DOHH2 (cell line): ENCODE data around the gene APBA2.
"Not testable (repeated sequence)": the region's sequence is repeated elsewhere in the genome, so short reads cannot be mapped to it uniquely, and the experiment has no call there.

Source experiments
- CTCF ChIP-seq: fragments of 200-600 bp; sonication (generic); IDR thresholded peaks from one replicate; pipeline ENCODE4 v1.5.1; 2014; ENCODE audit warnings: antibody characterized with exemption, mild to moderate bottlenecking, low read depth, low read length; ENCODE audit not compliant: poor library complexity, severe bottlenecking
- EZH2phosphoT487 ChIP-seq: fragments of 200-600 bp; sonication (generic); IDR thresholded peaks from 2 replicates; pipeline ENCODE4 v1.6.1; 2017; ENCODE audit warnings: borderline replicate concordance, mild to moderate bottlenecking, antibody characterized with exemption, low read length, moderate library complexity, mixed read lengths

- TF ChIP-seq CTCF, EZH2phosphoT487: not testable (repeated sequence)
These were observed 41.6 kb upstream of the APBA2 start for GRCh38 chr15:28844147-28844546.
